A549 (cell line): ENCODE results near the gene DPP7. TPM values are rescaled to one million over a fixed set of nuclear protein-coding genes. Genes with fewer than 3 reads are reported as not detected.

Experiments used
- ATAC-seq, 2 experiments: fragments of 200-7000 bp in 1 of 2; fragments of >200 bp in 1 of 2; cut with Nextera tagmentation in 1 of 2; cut with Tn5 transposase in 1 of 2; 3 replicates each; pipeline versions ENCODE4 v1.8.0 to v1.9.1; 2018 to 2020; ENCODE audit warnings: mild to moderate bottlenecking in 1 of 2, moderate library complexity in 1 of 2
- CTCF ChIA-PET: fragments of 300-600 bp; sonication (Branson Sonifier 250); formaldehyde crosslinking; extraction: SDS; loops from one replicate; lab custom pipeline; 2021; ENCODE audit warnings: antibody characterized with exemption, inconsistent platforms; lab: Yijun Ruan, JAX
- POLR2A ChIA-PET: fragments of 350-600 bp; formaldehyde crosslinking; extraction: SDS; loops from one replicate; lab custom pipeline; 2021; ENCODE audit warnings: antibody characterized with exemption, inconsistent platforms; lab: Yijun Ruan, JAX
- DNase-seq, 2 experiments: peaks; one replicate each; pipeline versions ENCODE4 v3.0.0 to v3.0.0-alpha.2; 2011 to 2016; ENCODE audit warnings: low read depth in 1 of 2, low spot score in 1 of 2
- FAIRE-seq: peaks from 2 replicates; lab custom pipeline; 2011; peaks lifted over from hg19 to GRCh38; lab: Jason Lieb, UNC
- H3K27ac ChIP-seq, 2 experiments: fragments of >200 bp; sonication (Bioruptor Twin); formaldehyde crosslinking; 3 replicates each; pipeline ENCODE4 v1.5.1; 2016 to 2017
- H3K4me1 ChIP-seq: fragments of >200 bp; sonication (Bioruptor Twin); formaldehyde crosslinking; 3 replicates; pipeline ENCODE4 v1.6.1; 2016
- H3K4me2 ChIP-seq: fragments of >200 bp; sonication (Bioruptor Twin); formaldehyde crosslinking; 3 replicates; pipeline ENCODE4 v1.6.1; 2016
- H3K4me3 ChIP-seq: fragments of >200 bp; sonication (Bioruptor Twin); formaldehyde crosslinking; 3 replicates; pipeline ENCODE4 v1.5.1; 2016
- H3K9me3 ChIP-seq: fragments of >200 bp; sonication (Bioruptor Twin); formaldehyde crosslinking; 3 replicates; pipeline ENCODE4 v1.6.1; 2016
- EHF ChIP-seq: fragments of 250-450 bp; sonication (Bioruptor Pico); IDR thresholded peaks from 2 replicates; pipeline ENCODE4 v1.5.0; 2020; ENCODE audit warnings: mild to moderate bottlenecking
- FOSB ChIP-seq: fragments of 250-450 bp; sonication (Bioruptor Pico); IDR thresholded peaks from 2 replicates; pipeline ENCODE4 v1.5.0; 2020; ENCODE audit warnings: mild to moderate bottlenecking, moderate library complexity
- FOSL2 ChIP-seq, 2 experiments: fragments of 450-650 bp in 1 of 2; fragments of >200 bp in 1 of 2; sonication (Bioruptor Twin) in 1 of 2; formaldehyde crosslinking; IDR thresholded peaks; 2 replicates each; pipeline versions ENCODE4 v1.5.0 to v1.6.1; 2016 to 2020; ENCODE audit warnings: mild to moderate bottlenecking in 1 of 2, moderate library complexity in 1 of 2
- HDAC2 ChIP-seq: fragments of 200-600 bp; sonication (generic); IDR thresholded peaks from 2 replicates; pipeline ENCODE4 v1.6.1; 2016
- HEYL ChIP-seq: fragments of 250-450 bp; sonication (Bioruptor Pico); IDR thresholded peaks from 2 replicates; pipeline ENCODE4 v1.8.0; 2021; ENCODE audit warnings: mild to moderate bottlenecking, moderate library complexity
- PHF8 ChIP-seq: fragments of 200-600 bp; sonication (generic); IDR thresholded peaks from 2 replicates; pipeline ENCODE4 v1.6.1; 2016; ENCODE audit warnings: low read depth, mild to moderate bottlenecking, antibody characterized with exemption, moderate library complexity, borderline replicate concordance
- POLR2A ChIP-seq: IDR thresholded peaks from 2 replicates; pipeline ENCODE4 v1.6.1; 2012; ENCODE audit warnings: mild to moderate bottlenecking, low read length
- RAD21 ChIP-seq, 2 experiments: fragments of >200 bp in 1 of 2; sonication (Bioruptor Twin) in 1 of 2; formaldehyde crosslinking in 1 of 2; IDR thresholded peaks in 1 of 2; conservative IDR thresholded peaks in 1 of 2; 2 replicates in 1 of 2; 3 replicates in 1 of 2; pipeline ENCODE4 v1.6.1; 2012 to 2018; ENCODE audit warnings: inconsistent platforms in 1 of 2
- RNF2 ChIP-seq: fragments of 200-600 bp; sonication (generic); IDR thresholded peaks from 2 replicates; pipeline ENCODE4 v1.6.1; 2016; ENCODE audit warnings: low read depth, mild to moderate bottlenecking, antibody characterized with exemption, moderate library complexity, borderline replicate concordance
- SMC3 ChIP-seq: fragments of >200 bp; sonication (Bioruptor Twin); formaldehyde crosslinking; IDR thresholded peaks from 3 replicates; pipeline ENCODE4 v1.6.1; 2018; ENCODE audit warnings: inconsistent platforms
- SREBF2 ChIP-seq: fragments of 450-650 bp; IDR thresholded peaks from 2 replicates; pipeline ENCODE4 v1.6.1; 2014; ENCODE audit warnings: mild to moderate bottlenecking, moderate library complexity
- ZC3H11A ChIP-seq: fragments of 450-650 bp; IDR thresholded peaks from 2 replicates; pipeline ENCODE4 v1.6.1; 2014; ENCODE audit warnings: antibody characterized with exemption, mild to moderate bottlenecking
- ZNF302 ChIP-seq: fragments of 250-450 bp; sonication (Bioruptor Pico); IDR thresholded peaks from 2 replicates; pipeline ENCODE4 v1.9.0; 2021; ENCODE audit warnings: inconsistent platforms, mild to moderate bottlenecking, moderate library complexity
- ZSCAN20 ChIP-seq: fragments of 250-450 bp; sonication (Bioruptor Pico); IDR thresholded peaks from 2 replicates; pipeline ENCODE4 v1.8.0; 2022; ENCODE audit warnings: mild to moderate bottlenecking, moderate library complexity
- WGBS: methylation state at CpG from one replicate; pipeline ENCODE4 v1.1.6; 2017; ENCODE audit errors: missing lambda C conversion rate; 5-methylcytosine and 5-hydroxymethylcytosine counted together
- polyA plus RNA-seq, 4 experiments: library from polyadenylated mRNA; depleted of rRNA in 3 of 4; stranded (reverse); fragments of >200 nt; fragmentation: RNase III in 1 of 4; extraction: RNeasy Plus Mini Kit Qiagen cat#74134 plus additional on column Dnase treatment in 1 of 4; gene quantifications; 2 replicates in 3 of 4; 3 replicates in 1 of 4; pipeline ENCODE4 v1.2.3, GENCODE V29; 2011 to 2017
- TF ChIP-seq, protein P1 (sequence below): fragments of >200 bp; sonication (Bioruptor Twin); formaldehyde crosslinking; IDR thresholded peaks from 2 replicates; pipeline ENCODE4 v1.6.1; 2016
- TF ChIP-seq, protein P2 (sequence below): fragments of >200 bp; sonication (Bioruptor Twin); formaldehyde crosslinking; IDR thresholded peaks from 3 replicates; pipeline ENCODE4 v1.5.1; 2016
- TF ChIP-seq, protein P3 (sequence below): fragments of 150-350 bp; IDR thresholded peaks from 2 replicates; pipeline ENCODE4 v1.6.1; 2014; ENCODE audit warnings: low read depth, mild to moderate bottlenecking, low read length
- TF ChIP-seq, protein P4 (sequence below): fragments of 250-450 bp; sonication (Bioruptor Pico); IDR thresholded peaks from 2 replicates; pipeline ENCODE4 v1.5.0; 2020; ENCODE audit warnings: low read depth, mild to moderate bottlenecking, moderate library complexity

Gene DPP7
- polyA plus RNA-seq, 2 of the 4 experiments (the other 2 are of a cell fraction) = 27.6 to 71.8 TPM

DNA sequence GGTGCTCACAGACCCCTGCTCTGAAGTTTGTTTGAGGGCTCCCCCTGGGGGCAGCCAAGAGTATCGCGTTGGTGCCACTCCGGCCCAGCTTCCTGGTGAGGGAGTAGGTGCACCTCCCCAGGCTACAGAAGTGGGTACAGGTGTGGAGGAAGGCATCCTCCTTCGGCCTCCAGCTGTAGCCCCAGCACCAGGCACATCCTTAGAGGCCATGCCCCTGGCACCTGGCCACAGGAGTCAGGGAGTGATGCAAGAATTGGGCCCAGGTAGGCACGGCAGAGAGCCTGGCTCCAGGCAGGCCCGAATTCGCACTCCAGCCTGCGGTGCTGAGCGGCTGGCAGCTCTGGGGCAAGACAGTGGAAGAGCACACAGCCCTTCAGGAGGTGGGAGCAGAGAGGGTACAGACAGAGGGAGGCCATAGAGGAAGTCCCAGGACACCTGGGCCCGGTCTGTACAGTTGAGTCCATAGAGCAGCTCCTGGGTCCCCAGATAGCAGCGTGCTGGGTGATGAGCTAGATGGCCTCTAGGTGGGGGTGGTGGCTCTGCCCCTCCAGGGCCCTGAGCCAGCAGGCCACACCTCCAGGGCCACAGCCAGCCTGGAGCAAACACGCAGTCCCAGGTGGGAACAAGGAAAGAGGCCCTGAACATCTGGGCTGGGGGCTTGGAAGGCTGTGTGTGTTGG lies 46.5 kb downstream of the DPP7 start:
- peak overlapping the region in 1 of 2 experiments; percentile 48; a peak in 1 of 6 replicates for H3K27ac ChIP-seq
- 37% methylated on average over 4 of the region's 12 CpGs for WGBS
- H3K9me3 ChIP-seq = no peaks in the 10 kb centered on the region
- TF ChIP-seq RAD21 (conservative IDR thresholded peaks at IDR 0.05 in 1 of 2, IDR thresholded peaks at IDR 0.05 in 1 of 2) (peak; percentile 59 to 62), FOSL2 (IDR thresholded peaks at IDR 0.05) (no peak), FOSL2 (CRISPR knock-in tag; IDR thresholded peaks at IDR 0.05) (no peak), FOSB (CRISPR knock-in tag) (no peak), ZSCAN20 (CRISPR knock-in tag) (no peak), SMC3 (peak; percentile 60), ZC3H11A (no peak), ZNF302 (no peak)
- TF ChIP-seq, protein P1, sequence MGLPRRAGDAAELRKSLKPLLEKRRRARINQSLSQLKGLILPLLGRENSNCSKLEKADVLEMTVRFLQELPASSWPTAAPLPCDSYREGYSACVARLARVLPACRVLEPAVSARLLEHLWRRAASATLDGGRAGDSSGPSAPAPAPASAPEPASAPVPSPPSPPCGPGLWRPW = no peak
- TF ChIP-seq, protein P2, sequence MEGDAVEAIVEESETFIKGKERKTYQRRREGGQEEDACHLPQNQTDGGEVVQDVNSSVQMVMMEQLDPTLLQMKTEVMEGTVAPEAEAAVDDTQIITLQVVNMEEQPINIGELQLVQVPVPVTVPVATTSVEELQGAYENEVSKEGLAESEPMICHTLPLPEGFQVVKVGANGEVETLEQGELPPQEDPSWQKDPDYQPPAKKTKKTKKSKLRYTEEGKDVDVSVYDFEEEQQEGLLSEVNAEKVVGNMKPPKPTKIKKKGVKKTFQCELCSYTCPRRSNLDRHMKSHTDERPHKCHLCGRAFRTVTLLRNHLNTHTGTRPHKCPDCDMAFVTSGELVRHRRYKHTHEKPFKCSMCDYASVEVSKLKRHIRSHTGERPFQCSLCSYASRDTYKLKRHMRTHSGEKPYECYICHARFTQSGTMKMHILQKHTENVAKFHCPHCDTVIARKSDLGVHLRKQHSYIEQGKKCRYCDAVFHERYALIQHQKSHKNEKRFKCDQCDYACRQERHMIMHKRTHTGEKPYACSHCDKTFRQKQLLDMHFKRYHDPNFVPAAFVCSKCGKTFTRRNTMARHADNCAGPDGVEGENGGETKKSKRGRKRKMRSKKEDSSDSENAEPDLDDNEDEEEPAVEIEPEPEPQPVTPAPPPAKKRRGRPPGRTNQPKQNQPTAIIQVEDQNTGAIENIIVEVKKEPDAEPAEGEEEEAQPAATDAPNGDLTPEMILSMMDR = peak; percentile 73
- TF ChIP-seq, protein P3, sequence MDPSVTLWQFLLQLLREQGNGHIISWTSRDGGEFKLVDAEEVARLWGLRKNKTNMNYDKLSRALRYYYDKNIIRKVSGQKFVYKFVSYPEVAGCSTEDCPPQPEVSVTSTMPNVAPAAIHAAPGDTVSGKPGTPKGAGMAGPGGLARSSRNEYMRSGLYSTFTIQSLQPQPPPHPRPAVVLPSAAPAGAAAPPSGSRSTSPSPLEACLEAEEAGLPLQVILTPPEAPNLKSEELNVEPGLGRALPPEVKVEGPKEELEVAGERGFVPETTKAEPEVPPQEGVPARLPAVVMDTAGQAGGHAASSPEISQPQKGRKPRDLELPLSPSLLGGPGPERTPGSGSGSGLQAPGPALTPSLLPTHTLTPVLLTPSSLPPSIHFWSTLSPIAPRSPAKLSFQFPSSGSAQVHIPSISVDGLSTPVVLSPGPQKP = no peak
- ATAC-seq (peak; percentile 44 to 73), FAIRE-seq (no peak), DNase-seq (peak; percentile 88)
- CTCF ChIA-PET = interaction anchor here (0.5 to 19.2 kb wide), 39 partner anchors 14 to 301 kb away, joined by 3 to 656 read pairs (median 4); partner anchors contain the start of genes ABCA2, CLIC3, ENTPD2 and FUT7
- POLR2A ChIA-PET = interaction anchor here (0.6 to 1.7 kb wide), 4 partner anchors 13 to 21 kb away, joined by 3 to 6 read pairs (median 4); partner anchors contain the start of gene MAN1B1
- H3K4me3 ChIP-seq = no peak overlapping the region
- H3K4me1 ChIP-seq = peaks cover 27% of the 10 kb centered on the region
- H3K4me2 ChIP-seq = no peak overlapping the region; the same call in 2 of the 3 replicates

DNA sequence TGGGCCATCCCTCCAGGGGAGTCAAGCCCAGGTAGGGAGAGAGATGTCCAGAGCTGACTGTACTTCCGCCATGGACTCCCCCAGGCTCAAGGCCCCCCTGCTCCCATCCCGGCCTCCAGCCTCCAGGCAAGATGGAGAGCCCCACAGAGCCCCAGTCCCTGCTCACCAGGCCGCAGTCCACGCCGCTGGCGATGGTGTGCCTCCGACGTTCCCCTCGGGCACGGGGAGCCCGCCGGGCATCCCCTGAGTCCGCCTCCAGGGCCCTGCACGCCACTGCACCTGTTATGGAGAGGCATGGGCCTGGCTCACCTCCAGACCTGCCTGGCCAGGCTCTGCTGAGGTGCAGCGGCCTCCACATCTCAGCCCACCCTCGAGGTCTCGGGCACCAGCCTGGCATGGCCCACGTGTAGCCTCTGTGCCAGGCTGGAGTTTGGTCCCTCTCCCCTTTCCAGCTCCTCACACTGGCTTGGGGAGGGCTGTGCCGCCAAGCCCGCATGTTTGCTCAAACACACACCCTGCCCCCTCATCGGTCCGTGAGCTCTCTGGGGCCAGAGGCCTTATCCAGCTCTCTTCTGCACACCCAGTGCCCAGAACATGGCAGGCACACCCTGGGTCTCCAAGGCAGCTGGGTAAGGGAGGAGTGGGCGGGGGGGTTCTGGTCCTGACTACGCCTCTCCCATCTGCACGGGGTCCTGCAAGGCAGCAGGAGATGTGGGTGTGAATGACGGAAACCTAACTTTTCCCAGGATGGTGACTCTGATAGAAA lies 48.3 kb downstream of the DPP7 start:
- Histone ChIP-seq H3K4me1 (peaks cover 25% of the 10 kb centered on the region), H3K4me2 (no peak overlapping the region), H3K27ac (no peak overlapping the region), H3K9me3 (no peaks in the 10 kb centered on the region), H3K4me3 (no peak overlapping the region)
- POLR2A ChIA-PET = interaction anchor here (1.7 kb wide), 1 partner anchor 11 kb away, joined by 5 read pairs; no protein-coding TSS in a partner anchor
- FAIRE-seq = no peak
- TF ChIP-seq, protein P3 = no peak
- no peak for TF ChIP-seq ZNF302
- TF ChIP-seq, protein P4, sequence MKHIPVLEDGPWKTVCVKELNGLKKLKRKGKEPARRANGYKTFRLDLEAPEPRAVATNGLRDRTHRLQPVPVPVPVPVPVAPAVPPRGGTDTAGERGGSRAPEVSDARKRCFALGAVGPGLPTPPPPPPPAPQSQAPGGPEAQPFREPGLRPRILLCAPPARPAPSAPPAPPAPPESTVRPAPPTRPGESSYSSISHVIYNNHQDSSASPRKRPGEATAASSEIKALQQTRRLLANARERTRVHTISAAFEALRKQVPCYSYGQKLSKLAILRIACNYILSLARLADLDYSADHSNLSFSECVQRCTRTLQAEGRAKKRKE (CRISPR knock-in tag) = no peak
- no peak for TF ChIP-seq HDAC2
- TF ChIP-seq RNF2 = no peak
- no peak for TF ChIP-seq PHF8
- TF ChIP-seq HEYL (CRISPR knock-in tag) = no peak
- no peak for TF ChIP-seq POLR2A
- no peak for TF ChIP-seq EHF (CRISPR knock-in tag)
- TF ChIP-seq SREBF2 = no peak
- WGBS = 93% methylated on average over 23 of the region's 26 CpGs
- ATAC-seq = no peak
- DNase-seq = no peak
- CTCF ChIA-PET = interaction anchor here (0.8 to 19.2 kb wide), 15 partner anchors 13 to 283 kb away, joined by 3 to 656 read pairs (median 4); partner anchors contain the start of genes ABCA2, ENTPD2, FUT7 and MAN1B1
